Measurements from ENCODE around the gene RTP3.

Gene RTP3

GRCh38 chr3:46479696-46480095 lies 18.1 kb upstream of the RTP3 start:
- H4K20me1 ChIP-seq (ENCODE audit: insufficient read depth, low read length): no peaks in the 10 kb centered on the region
- no peaks in the 10 kb centered on the region for H3K9me3 ChIP-seq (ENCODE audit: low read length)
- H3K79me2 ChIP-seq (ENCODE audit: insufficient read depth, low read length): no peaks in the 10 kb centered on the region
- H2AFZ ChIP-seq (ENCODE audit: low read length): no peak overlapping the region
- H3K4me2 ChIP-seq (ENCODE audit: low read length): no peak overlapping the region
- no peaks in the 10 kb centered on the region for H3K9me2 ChIP-seq (ENCODE audit: low read depth, low read length)
- no peak overlapping the region for H3K9ac ChIP-seq (ENCODE audit: low read length)
- no peak for TF ChIP-seq EZH2 (IDR thresholded peaks at IDR 0.05; ENCODE audit: borderline replicate concordance, low read length)
- TF ChIP-seq CTCF (IDR thresholded peaks at IDR 0.05; ENCODE audit: low read length): no peak
- H3K4me3 ChIP-seq (ENCODE audit: low read depth, low read length, poor library complexity, severe bottlenecking): no peak overlapping the region
- no peaks in the 10 kb centered on the region for H3K36me3 ChIP-seq (ENCODE audit: insufficient read depth, low read length)
- H3K27me3 ChIP-seq (ENCODE audit: insufficient read depth, low read length): no peaks in the 10 kb centered on the region
- H3F3A ChIP-seq (ENCODE audit: insufficient read depth, low read length): no peaks in the 10 kb centered on the region
- H3K4me1 ChIP-seq (ENCODE audit: insufficient read depth, low read length, severe bottlenecking): no peaks in the 10 kb centered on the region
- H3K27ac ChIP-seq (ENCODE audit: low read depth, low read length, poor library complexity, severe bottlenecking): no peak overlapping the region

- Histone ChIP-seq H3K4me3 (ENCODE audit: low read depth, low read length, poor library complexity, severe bottlenecking) (no peak overlapping the region), H3K27me3 (ENCODE audit: insufficient read depth, low read length) (no peaks in the 10 kb centered on the region)
These were observed 17.1 kb upstream of the RTP3 start for GRCh38 chr3:46480491-46481195.

GRCh38 chr3:46481636-46482035 lies 16.1 kb upstream of the RTP3 start:
- TF ChIP-seq EZH2 (IDR thresholded peaks at IDR 0.05; ENCODE audit: borderline replicate concordance, low read length): no peak
- TF ChIP-seq CTCF (IDR thresholded peaks at IDR 0.05; ENCODE audit: low read length): no peak
- Histone ChIP-seq H3K4me1 (ENCODE audit: insufficient read depth, low read length, severe bottlenecking) (no peaks in the 10 kb centered on the region), H3K4me2 (ENCODE audit: low read length) (no peak overlapping the region), H3K9ac (ENCODE audit: low read length) (no peak overlapping the region), H3K36me3 (ENCODE audit: insufficient read depth, low read length) (no peaks in the 10 kb centered on the region), H3K27me3 (ENCODE audit: insufficient read depth, low read length) (no peaks in the 10 kb centered on the region), H4K20me1 (ENCODE audit: insufficient read depth, low read length) (no peaks in the 10 kb centered on the region), H3F3A (ENCODE audit: insufficient read depth, low read length) (no peaks in the 10 kb centered on the region), H3K9me2 (ENCODE audit: low read depth, low read length) (no peaks in the 10 kb centered on the region), H3K4me3 (ENCODE audit: low read depth, low read length, poor library complexity, severe bottlenecking) (no peak overlapping the region), H2AFZ (ENCODE audit: low read length) (no peak overlapping the region), H3K27ac (ENCODE audit: low read depth, low read length, poor library complexity, severe bottlenecking) (no peak overlapping the region), H3K9me3 (ENCODE audit: low read length) (no peaks in the 10 kb centered on the region), H3K79me2 (ENCODE audit: insufficient read depth, low read length) (no peaks in the 10 kb centered on the region)

More at GRCh38 chr3:46480491-46481195, 17.1 kb upstream of the RTP3 start:
- Histone ChIP-seq H3K4me1 (ENCODE audit: insufficient read depth, low read length, severe bottlenecking) (no peaks in the 10 kb centered on the region), H3K9me2 (ENCODE audit: low read depth, low read length) (no peaks in the 10 kb centered on the region), H3F3A (ENCODE audit: insufficient read depth, low read length) (no peaks in the 10 kb centered on the region), H3K9ac (ENCODE audit: low read length) (no peak overlapping the region), H2AFZ (ENCODE audit: low read length) (no peak overlapping the region), H3K27ac (ENCODE audit: low read depth, low read length, poor library complexity, severe bottlenecking) (no peak overlapping the region), H3K79me2 (ENCODE audit: insufficient read depth, low read length) (no peaks in the 10 kb centered on the region), H3K9me3 (ENCODE audit: low read length) (no peaks in the 10 kb centered on the region), H3K36me3 (ENCODE audit: insufficient read depth, low read length) (no peaks in the 10 kb centered on the region), H4K20me1 (ENCODE audit: insufficient read depth, low read length) (no peaks in the 10 kb centered on the region), H3K4me2 (ENCODE audit: low read length) (no peak overlapping the region)
- no peak for TF ChIP-seq CTCF (IDR thresholded peaks at IDR 0.05; ENCODE audit: low read length)
- TF ChIP-seq EZH2 (IDR thresholded peaks at IDR 0.05; ENCODE audit: borderline replicate concordance, low read length): no peak
